D721Med (cell line): ENCODE data around the gene TMSB10.

Experiments
- DNase-seq: peaks from one replicate; pipeline ENCODE4 v3.0.0; 2011; ENCODE audit warnings: low spot score; ENCODE audit not compliant: insufficient read length
- FAIRE-seq: peaks from 2 replicates; lab custom pipeline; 2011; peaks lifted over from hg19 to GRCh38; lab: Jason Lieb, UNC
- CTCF ChIP-seq: IDR thresholded peaks from 2 replicates; pipeline ENCODE4 v1.5.1; 2012; ENCODE audit warnings: mild to moderate bottlenecking, control low read depth; ENCODE audit not compliant: insufficient read depth; ENCODE audit errors: missing control alignments

The TMSB10 gene

GRCh38 chr2:84896567-84896966, 8.9 kb upstream of the TMSB10 start:
- DNase-seq (no peak), FAIRE-seq (no peak)
- no peak for TF ChIP-seq CTCF

DNA sequence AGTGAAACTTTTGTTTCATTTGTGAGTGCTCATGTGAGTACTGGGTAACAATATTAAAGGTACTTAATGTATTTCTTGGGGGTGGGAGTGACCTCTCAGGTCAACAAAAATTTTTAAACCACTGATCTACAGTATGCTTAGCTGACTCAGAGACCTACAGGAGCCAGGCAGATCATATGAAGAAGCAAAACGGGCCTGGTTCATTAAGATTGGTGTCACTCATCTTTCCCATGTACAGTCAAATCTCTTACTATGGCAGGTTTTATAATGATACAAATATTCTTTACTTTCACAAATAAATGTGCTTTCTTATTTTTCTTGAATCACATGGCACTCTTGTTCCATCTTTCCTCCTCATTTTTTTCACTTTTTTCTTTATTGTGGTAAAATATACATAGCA, 7.7 kb upstream of the TMSB10 start:
- DNase-seq, result no peak
- no peak for TF ChIP-seq CTCF
- no peak for FAIRE-seq

DNA sequence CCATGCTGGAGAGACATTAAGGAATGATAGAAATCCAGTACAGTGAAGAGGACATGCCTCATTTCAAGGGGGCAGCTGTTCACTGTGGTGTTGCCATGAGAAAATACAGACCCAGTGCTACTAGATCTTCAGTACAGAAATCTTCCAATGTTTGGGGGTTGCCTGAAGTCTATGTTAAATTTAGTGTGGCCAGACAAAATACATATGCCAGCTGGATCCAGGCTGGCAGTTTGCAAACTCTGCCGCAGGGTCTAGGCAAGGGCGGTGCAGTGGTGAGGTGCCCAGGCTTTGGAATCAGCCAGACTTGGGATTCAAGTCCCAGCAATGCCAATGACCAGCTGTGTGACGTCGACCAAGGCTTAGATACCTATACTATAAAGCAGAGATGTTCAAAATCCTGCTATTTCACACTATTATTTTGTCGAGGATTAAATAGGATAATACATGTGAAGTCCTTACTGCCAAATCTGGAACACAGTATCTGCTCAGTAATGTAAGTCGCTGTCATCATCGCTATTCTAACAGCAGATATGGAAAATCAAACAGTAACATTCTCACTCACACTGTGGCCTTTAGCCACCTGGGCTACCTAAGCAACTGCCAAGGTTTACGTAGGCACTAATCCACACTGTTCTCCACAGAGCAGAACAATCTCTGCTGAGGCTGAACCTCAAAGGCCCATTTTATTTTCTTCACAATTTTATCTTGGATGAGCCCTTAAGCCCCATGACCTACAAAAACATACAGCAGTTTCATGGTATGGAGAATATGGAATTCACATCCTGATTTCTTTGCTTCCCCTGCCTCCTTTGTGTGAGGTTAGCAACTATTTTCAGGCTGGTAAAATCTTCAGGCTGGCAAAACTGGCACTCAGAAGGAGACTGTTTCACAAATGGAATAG, 5.9 kb upstream of the TMSB10 start:
- DNase-seq (no peak), FAIRE-seq (no peak)
- TF ChIP-seq CTCF, result no peak

DNA sequence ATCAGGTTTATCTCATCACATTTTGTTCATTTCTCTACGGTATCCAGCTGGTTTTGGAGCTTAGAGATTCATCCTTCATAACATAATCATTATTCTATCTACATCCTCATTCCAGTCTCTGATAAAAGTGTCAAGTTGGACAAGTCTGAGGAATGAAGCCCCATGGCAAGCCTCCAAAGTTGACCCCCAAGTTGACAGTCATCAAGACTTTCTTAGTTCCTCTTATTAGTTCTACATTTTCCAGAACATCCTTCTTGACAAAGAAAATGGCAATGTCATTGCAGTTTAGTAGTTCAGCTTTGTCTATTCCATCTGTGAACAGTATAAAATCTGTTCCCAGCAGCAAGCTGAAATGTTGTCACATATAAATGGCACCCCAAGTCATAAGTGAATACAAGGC, 4.5 kb upstream of the TMSB10 start:
- TF ChIP-seq CTCF, result no peak
- no peak for DNase-seq
- FAIRE-seq, result no peak

- FAIRE-seq, result no peak
- no peak for DNase-seq
- TF ChIP-seq CTCF, result no peak
Observed at GRCh38 chr2:84901593-84902120, 3.8 kb upstream of the TMSB10 start.

DNA sequence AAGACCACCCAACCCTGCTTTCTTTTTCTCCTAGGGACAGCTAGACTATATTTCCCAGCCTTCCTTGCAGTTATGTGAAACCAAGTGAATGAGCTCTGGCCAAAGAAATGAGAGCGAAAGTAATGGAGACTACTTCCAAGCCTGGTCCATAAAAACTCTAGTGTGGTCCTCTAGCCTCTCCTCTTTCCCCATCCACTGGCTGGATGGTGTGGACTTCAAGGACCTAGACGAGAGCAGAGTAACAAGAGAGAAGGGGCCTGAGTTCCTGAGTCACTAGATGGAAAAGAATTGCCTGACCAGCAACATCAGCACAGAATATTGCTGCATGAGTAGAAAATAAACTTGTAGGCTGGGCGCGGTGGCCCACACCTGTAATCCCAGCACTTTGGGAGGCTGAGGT, 2.9 kb upstream of the TMSB10 start:
- no peak for TF ChIP-seq CTCF
- FAIRE-seq (no peak), DNase-seq (no peak)

DNA sequence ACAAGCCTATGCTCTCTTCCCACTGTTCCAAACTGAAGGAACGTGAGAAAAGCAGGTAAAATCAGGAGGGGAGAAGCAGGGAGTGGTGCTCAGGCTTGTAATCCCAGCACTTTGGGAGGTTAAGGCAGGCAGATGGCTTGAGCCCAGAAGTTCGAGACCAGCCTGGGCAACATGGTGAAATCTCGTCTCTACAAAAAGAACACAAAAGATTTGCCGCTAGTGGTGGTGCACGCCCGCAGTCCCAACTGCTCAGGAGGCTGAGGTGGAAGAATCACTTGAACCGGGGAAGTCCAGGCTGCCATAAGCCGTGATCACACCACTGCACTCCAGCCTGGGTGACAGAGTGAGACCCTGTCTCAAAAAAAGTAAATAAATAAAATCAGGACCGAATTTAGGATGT, 1.3 kb upstream of the TMSB10 start:
- no peak for FAIRE-seq
- TF ChIP-seq CTCF, result no peak
- no peak for DNase-seq
